Spleen (tissue), 7 donors: ENCODE measurements around the gene SLC28A3.

Experiments
- POLR2A ChIP-seq, 3 donors: fragments of 450-650 bp; IDR thresholded peaks; one replicate each; pipeline ENCODE4 v1.5.1; 2017; ENCODE audit warnings: antibody characterized with exemption in 3 of 3, mild to moderate bottlenecking in 1 of 3
- TF ChIP-seq, protein P1 (sequence below), 11 experiments: fragments of 200-600 bp in 7 of 11; fragments of 450-650 bp in 4 of 11; sonication (generic) in 4 of 11; IDR thresholded peaks in 8 of 11; conservative IDR thresholded peaks in 3 of 11; 1 replicate in 7 of 11; 2 replicates in 4 of 11; pipeline versions ENCODE4 v1.4.0 to v1.8.0; 2016 to 2021; ENCODE audit warnings: antibody characterized with exemption in 11 of 11, inconsistent platforms in 4 of 11, mild to moderate bottlenecking in 1 of 11
- donor health status: DM: no; HTN: no; CAD: no; lungs with moderate emphysema.
- donor health status: DM: no; HTN: no; CAD: no.
- donor health status: DM: no; HTN: no; CAD: no.

DNA sequence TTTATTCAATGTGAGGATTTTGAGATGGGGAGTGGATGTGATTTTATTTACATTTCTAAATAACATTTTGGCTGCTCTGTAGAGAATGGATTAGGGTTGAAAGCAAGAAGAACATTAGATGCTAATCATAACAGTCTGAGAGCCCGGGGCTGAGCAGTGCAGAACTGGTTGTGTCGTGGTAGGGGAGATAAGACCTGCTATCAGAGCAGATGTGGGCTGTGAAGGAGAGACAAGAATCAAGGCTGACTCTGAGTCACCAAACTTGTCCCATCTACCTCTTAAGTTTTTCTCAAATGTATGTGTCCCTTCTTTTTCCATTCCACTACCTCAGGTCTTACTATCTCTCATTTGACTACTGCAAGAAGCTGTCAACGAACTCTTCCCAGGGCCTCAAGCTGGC lies 35.4 kb upstream of the SLC28A3 start:
- TF ChIP-seq, protein P1, sequence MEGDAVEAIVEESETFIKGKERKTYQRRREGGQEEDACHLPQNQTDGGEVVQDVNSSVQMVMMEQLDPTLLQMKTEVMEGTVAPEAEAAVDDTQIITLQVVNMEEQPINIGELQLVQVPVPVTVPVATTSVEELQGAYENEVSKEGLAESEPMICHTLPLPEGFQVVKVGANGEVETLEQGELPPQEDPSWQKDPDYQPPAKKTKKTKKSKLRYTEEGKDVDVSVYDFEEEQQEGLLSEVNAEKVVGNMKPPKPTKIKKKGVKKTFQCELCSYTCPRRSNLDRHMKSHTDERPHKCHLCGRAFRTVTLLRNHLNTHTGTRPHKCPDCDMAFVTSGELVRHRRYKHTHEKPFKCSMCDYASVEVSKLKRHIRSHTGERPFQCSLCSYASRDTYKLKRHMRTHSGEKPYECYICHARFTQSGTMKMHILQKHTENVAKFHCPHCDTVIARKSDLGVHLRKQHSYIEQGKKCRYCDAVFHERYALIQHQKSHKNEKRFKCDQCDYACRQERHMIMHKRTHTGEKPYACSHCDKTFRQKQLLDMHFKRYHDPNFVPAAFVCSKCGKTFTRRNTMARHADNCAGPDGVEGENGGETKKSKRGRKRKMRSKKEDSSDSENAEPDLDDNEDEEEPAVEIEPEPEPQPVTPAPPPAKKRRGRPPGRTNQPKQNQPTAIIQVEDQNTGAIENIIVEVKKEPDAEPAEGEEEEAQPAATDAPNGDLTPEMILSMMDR (IDR thresholded peaks at IDR 0.05 in 8 of 11, conservative IDR thresholded peaks at IDR 0.05 in 3 of 11) = no peak
- TF ChIP-seq POLR2A (IDR thresholded peaks at IDR 0.05) = no peak
